ENCODE results near the gene HIBADH.

HIBADH gene

GRCh38 chr7:27634671-27635493 is 27.8 kb downstream of the HIBADH start:
- DNase-seq: no peak

GRCh38 chr7:27633062-27633461 is 29.6 kb downstream of the HIBADH start:
- DNase-seq: no peak

DNA sequence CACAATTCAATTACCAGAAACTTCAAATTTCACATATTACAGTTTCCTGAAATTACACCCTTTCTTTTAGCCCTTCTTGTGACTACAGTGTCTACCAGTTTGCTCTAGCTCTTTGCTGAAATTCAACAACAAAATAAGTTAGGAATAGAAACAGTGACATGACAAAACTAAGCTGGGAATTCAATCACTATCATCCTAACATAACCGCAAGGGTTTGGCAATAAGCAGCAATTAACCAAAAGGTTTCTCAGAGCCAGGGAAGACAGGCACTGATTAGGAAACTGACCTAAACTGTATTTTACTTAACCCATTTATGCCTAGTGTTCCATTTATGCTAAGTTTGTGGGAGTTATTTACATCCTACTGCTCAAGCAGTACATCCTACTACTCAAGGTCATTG is 31.3 kb downstream of the HIBADH start:
- DNase-seq: no peak

- no peak for DNase-seq
These were observed 35.5 kb downstream of the HIBADH start for GRCh38 chr7:27627146-27627545.

GRCh38 chr7:27619492-27619891 is 43.2 kb downstream of the HIBADH start:
- DNase-seq: no peak

GRCh38 chr7:27617651-27618381 is 44.9 kb downstream of the HIBADH start:
- no peak for DNase-seq

DNA sequence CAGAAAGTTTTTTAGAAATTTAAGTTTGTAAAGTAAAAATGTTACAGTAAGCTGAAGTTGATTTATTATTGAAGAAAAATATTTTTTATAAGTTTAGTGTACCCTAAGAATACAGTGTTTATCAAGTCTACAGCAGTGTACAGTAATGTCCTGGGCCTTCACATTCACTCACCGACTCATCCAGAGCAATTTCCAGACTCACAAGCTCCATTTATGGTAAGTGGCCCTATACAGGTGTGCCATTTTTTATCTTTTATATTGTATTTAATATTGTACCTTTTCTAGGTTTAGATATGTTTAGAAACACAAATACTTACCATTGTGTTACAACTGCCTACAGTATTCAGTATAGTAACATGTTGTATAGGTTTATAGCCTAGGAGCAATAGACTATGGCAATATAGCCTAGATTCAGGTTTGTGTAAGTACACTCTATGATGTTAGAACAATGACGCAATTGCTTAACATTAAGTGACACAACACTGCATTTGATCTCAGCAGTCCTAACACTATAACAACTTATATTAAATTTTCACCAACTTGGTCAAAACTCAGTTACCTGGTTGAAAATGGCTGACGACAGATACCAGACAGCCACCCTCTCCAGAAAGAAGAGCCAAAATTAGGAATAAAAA is 45.7 kb downstream of the HIBADH start:
- no peak for DNase-seq

DNA sequence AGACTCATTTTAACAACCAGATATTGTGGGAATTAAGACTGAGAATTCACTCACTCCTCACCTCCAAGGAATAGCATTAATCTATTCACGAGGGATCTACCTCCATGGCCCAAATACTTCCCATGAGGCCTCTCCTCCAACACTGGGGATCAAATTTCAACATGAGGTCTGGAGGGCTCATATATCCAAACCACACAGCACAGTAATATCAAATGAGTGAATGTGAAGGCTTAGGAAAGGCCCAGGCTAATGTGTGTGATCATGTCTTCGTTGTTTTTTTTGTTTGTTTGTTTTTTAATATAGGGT is 46.5 kb downstream of the HIBADH start:
- no peak for DNase-seq

- no peak for DNase-seq
These were observed 47.1 kb downstream of the HIBADH start for GRCh38 chr7:27615420-27616185.

DNA sequence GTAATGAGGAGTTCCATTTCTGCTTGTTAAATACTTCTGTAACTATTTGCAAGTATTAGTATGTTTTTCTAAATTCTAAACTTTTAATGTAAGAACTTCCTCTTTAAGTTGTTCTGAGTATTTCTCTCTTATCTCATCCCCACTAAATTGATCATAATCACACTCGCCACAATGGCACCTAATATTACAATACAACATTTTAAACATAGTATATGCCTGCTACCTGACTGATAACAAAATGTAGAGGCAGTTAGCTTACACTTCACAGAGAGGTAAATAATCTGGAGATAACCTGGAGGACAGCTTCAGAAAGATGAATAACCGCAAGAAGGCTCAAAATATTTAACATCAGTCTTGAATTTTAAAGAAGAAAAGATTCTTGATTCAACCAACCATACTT is 48.6 kb downstream of the HIBADH start:
- no peak for DNase-seq

DNA sequence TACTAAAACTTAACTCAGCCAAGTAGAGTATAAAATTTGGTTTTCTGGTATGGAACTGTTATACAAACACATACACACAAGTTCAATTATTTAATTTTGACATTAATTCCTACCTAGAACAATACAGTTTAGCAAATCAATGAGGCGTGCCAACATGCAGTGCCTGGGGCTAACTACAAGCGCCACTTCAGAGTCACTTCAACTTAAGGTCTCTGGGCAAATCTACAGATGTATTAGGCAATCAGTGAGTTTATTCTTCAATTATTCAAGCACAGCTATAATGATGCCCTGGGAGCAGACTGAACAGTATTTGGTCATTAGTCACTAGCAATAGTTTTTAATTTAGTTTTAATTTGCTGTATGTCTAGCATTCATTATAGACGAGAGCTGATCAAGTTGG is 51.6 kb downstream of the HIBADH start:
- DNase-seq: no peak

DNA sequence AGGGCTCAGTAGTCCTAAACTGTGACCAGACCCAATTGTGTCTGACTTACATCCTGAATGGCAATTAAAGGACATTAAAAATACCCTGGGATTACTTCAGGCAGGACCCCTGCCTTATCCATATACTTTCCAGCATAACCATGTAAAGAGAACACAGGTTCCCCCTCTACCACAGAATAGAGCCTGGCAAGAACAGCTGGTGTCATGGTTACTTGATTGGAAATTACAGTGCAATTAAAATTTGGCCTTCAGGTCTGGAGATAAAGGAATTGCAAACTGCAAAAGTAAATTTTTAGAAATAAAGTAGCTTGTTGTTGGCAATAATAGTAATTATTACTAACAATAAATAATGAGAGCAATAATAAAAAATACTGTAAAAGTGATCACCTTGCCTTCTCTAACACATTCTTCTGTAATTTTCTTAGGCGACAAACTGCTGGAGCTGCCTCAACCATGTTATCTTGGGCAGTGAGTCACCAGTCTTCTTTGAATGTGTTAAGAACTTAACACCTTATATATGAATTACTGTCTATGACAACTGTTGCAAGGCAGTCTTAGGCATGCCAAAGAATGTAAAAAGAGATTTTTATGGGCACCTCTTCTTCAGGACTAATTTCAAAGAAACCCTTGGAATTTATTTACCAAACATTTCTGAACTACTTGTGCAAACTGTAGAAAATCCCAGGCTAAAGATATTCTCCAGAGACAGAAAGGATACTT is 53.7 kb downstream of the HIBADH start:
- no peak for DNase-seq

GRCh38 chr7:27607210-27607606 is 55.5 kb downstream of the HIBADH start:
- no peak for DNase-seq

DNA sequence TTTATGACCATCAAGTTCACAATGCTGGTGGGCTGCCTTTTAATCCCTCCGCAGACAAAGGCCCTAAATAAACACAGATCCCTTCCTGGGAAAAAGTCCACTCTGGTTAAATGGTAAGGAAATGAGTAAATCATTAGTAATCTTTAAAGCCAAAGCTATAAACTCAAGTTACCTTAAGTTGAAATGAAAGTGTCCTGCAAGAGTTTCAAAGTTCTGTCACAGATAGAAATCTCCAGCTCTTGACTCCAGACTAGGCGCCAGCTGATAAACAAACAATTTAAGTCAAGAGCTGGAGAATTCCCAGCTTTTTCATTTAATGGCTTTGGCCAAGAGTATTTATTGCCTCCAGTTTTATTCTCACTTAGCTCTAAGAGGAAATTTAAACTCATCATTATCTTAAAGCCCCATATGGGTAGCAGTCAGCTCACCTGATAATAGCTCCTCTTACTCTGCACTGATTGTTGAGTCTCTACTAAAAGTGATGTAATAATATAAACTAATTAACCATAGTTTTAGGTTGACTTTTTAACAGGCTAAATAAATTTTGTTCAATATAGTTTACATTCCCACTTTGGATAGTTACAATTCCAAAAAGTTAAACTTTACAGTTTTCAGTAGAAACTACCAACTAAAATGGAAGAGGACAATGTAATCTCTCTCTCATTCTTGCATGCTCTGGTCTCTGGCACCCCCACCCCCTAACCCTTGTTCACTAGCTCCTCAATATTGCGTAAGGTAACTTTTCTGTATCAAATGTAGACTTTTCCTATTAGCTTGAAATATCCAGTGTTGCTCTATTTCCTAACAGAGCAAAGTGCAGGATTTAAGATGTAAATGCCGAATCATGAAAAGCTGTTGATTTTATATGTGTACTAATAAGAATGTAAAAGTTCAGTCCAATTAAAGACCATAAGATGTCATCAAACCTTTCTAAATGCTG is 56.1 kb downstream of the HIBADH start:
- DNase-seq: no peak

GRCh38 chr7:27605689-27606269 is 56.9 kb downstream of the HIBADH start:
- DNase-seq: no peak

DNA sequence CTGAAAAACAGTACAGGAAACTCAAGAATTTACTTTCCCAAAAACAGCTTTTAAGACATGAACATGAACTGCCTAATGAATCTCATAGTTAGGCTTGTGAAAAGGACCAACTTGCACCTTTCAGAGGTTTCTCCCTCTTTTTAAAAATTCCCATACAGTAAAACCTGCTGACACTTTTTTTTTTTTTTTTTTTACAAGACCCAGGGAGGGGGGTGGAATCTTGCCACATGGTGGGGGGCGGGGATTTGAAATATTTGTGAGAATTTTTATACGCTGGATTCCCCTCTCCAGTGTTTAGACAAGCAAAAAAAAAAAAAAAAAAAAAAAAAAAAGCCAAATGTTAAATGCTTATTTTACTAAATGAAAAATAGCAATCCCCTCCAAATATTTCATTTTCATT is 57.4 kb downstream of the HIBADH start:
- no peak for DNase-seq

GRCh38 chr7:27603813-27604212 is 58.9 kb downstream of the HIBADH start:
- DNase-seq: no peak

GRCh38 chr7:27602766-27603165 is 59.9 kb downstream of the HIBADH start:
- no peak for DNase-seq

DNA sequence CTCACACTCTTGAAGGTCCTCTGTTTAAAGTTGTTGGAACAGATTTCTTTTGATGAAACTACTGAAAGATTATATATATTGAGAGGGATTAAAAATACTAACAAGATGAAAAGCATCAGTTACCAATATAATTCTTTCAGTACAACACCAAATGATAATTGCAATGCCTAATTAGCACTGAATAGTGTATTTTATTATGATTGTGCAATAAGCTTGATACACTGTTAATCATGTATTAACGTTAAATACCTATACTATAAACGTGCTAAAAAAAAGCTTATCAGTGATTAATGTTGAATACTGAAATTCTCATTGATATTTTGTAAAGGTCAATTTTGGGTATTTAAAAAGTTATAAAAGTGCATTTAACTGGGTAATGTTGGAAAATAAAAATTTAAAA is 61.5 kb downstream of the HIBADH start:
- DNase-seq: no peak

GRCh38 chr7:27600247-27600646 is 62.4 kb downstream of the HIBADH start:
- no peak for DNase-seq

DNA sequence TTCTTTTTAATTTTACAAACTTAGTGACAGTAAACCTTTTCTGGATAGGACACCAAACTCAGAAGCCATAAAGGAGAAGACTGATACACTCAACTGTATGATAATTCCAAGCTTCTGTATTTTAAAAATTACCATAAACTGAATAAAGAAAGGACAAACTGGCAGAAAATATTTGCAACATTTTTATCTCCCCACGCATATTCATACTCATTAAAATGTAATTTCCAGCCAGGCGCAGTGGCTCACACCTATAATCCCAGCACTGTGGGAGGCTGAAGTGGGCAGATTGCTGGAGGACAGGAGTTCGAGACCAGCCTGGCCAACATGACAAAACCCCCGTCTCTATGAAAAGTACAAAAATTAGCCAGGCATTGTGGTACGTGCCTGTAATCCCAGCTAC is 67.7 kb downstream of the HIBADH start:
- DNase-seq: no peak

All from activated CD4-positive, alpha-beta T cell treated with anti-CD3 and anti-CD28 coated beads, Interleukin-2, amount 50 U/mL, for 16 hours (primary cell).